NB4 (cell line): ENCODE measurements around the gene SPHKAP.

Experiments used
- DNase-seq: peaks from one replicate; pipeline ENCODE4 v3.0.0; 2010; ENCODE audit warnings: low read depth
- H3K4me3 ChIP-seq: one replicate; pipeline ENCODE4 v1.5.1; 2011; ENCODE audit warnings: mild to moderate bottlenecking, low read depth, low read length, moderate library complexity
- CTCF ChIP-seq: IDR thresholded peaks from one replicate; pipeline ENCODE4 v1.5.1; 2012; ENCODE audit warnings: low read depth, low read length
- MYC ChIP-seq: IDR thresholded peaks from 2 replicates; pipeline ENCODE4 v1.6.1; 2011; ENCODE audit warnings: low read depth, low read length
- POLR2A ChIP-seq: IDR thresholded peaks from 2 replicates; pipeline ENCODE4 v1.6.1; 2011; ENCODE audit warnings: mild to moderate bottlenecking; ENCODE audit not compliant: insufficient read length; ENCODE audit errors: extremely low read depth
- TF ChIP-seq, protein P1 (sequence below): IDR thresholded peaks from 2 replicates; pipeline ENCODE4 v1.6.1; 2011; ENCODE audit warnings: low read depth, low read length

The SPHKAP gene

DNA sequence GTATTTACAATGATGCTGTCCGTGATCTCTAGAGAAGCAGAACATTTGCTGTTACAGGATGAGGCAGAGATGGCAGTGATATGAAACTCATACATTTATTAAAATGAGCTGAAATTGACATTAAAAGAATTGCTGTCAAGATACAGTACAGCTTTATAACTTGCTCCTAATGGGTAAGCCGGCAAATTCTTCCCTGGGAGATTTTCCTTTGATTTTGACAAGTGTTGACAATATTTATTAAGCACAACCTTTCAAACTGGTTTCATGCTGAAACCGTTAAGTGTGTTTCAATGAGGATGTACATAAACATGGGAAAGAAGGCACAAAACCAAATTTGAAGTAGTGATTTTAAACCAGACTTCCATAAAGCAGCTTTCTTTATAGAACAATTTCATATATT lies 45.5 kb downstream of the SPHKAP start:
- no peak overlapping the region for H3K4me3 ChIP-seq
- TF ChIP-seq MYC, result no peak
- TF ChIP-seq, protein P1, sequence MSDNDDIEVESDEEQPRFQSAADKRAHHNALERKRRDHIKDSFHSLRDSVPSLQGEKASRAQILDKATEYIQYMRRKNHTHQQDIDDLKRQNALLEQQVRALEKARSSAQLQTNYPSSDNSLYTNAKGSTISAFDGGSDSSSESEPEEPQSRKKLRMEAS, result no peak
- no peak for TF ChIP-seq CTCF
- no peak for TF ChIP-seq POLR2A
- DNase-seq, result no peak

DNA sequence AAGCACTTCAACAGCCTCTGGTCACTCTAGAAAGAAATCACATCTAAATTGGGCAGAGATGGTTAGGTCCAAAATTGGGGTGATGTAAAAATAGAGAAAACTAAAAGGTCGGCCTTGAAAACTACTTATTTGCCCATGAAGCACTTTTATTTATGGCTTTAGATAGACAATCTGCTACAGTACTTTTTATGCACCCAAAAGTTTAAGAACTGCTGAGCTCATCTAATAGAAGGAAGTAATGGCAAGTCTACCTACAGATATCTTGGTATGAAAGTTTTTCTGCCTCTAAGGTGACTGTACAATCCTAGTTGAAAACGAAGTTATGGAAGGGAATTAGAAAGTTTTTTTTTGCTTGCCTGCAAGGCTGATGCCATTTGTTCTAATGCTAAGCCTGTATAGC lies 46.2 kb downstream of the SPHKAP start:
- H3K4me3 ChIP-seq, result no peak overlapping the region
- no peak for DNase-seq
- no peak for TF ChIP-seq CTCF
- TF ChIP-seq, protein P1, result no peak
- TF ChIP-seq POLR2A, result no peak

DNA sequence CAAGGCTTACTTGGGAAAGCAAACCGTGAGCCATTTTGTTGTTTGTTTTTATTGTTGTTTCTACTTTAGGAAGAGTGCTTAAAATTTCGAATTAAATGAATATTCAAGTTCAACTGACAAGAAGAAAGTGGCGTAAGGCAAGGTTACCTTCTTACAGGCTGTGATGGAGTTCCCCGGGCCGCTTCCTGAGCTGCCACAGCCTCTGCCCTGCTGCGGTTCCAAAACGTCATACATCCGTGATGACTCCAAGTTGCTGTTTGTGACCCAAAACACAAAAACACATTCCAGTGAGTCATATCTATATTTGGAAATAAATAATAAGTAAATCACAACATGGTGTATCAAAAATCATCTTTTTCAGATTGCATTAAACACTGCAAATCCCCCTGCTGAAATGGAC lies 49.7 kb downstream of the SPHKAP start:
- no peak overlapping the region for H3K4me3 ChIP-seq
- TF ChIP-seq CTCF (no peak), MYC (no peak), POLR2A (no peak)
- TF ChIP-seq, protein P1, result no peak
- DNase-seq, result no peak

GRCh38 chr2:228126401-228126800 lies 55.1 kb downstream of the SPHKAP start:
- no peak overlapping the region for H3K4me3 ChIP-seq
- TF ChIP-seq CTCF (no peak), MYC (no peak), POLR2A (no peak)
- TF ChIP-seq, protein P1, result no peak
- DNase-seq, result no peak

DNA sequence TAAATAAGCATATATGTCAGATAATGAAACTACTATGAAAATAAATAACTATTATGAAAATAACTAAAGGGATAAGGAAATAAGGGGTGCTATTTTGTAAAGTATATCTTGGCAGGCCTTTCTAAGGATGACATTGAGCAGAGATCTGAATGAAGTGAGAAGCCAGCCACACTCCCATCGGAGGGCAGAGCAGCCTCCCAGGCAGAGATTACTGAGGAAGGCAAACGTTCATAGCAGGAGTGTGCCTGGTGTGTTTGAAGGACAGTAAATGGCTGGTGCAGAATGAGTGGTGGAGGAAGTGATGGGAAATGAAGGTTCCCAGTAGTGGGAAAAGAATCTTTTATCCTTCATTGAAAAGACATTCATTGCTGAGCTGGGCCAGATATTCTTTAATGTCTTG lies 62.5 kb downstream of the SPHKAP start:
- DNase-seq, result no peak
- no peak overlapping the region for H3K4me3 ChIP-seq
- no peak for TF ChIP-seq POLR2A
- no peak for TF ChIP-seq MYC
- no peak for TF ChIP-seq CTCF
- TF ChIP-seq, protein P1, result no peak

DNA sequence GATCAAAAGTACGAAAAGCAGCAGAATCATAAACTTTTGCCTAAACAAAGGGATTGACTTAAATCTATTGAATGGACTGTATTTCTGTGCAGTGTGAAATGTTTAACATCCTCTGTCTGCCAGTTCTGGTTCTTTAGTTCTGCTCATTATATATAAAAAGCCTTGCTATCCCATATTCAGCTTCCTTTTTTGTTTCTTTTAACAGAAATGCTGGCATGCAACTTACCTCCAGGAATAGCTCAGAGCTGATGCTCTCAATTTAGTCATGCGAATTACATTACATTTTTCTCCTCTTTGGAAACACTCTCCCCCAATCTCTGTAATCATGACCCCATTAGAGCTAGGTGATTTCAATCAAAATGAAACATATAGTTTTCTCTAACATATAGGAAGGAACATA lies 73.6 kb downstream of the SPHKAP start:
- no peak for DNase-seq
- TF ChIP-seq CTCF (no peak), MYC (no peak), POLR2A (no peak)
- TF ChIP-seq, protein P1, result no peak
- no peak overlapping the region for H3K4me3 ChIP-seq
